ENCODE data around the gene ABCD2. TPM values are rescaled to one million over a fixed set of nuclear protein-coding genes. Genes with fewer than 3 reads are reported as not detected.
"Not testable (repeated sequence)": the region's sequence is repeated elsewhere in the genome, so short reads cannot be mapped to it uniquely, and the experiment has no call there.

Gene ABCD2
- 0.05 and 0.08 TPM in 2 replicates for total RNA-seq (2014; rRNA removed; shearing (Covaris generic))
- polyA plus RNA-seq (2015; cell fraction: cytosol; rRNA removed) = 0.02 and 0.05 TPM in 2 replicates
- polyA plus RNA-seq (2015; cell fraction: nucleus; rRNA removed) = 0.10 TPM in 1 of 2 replicates, not detected in the other

DNA sequence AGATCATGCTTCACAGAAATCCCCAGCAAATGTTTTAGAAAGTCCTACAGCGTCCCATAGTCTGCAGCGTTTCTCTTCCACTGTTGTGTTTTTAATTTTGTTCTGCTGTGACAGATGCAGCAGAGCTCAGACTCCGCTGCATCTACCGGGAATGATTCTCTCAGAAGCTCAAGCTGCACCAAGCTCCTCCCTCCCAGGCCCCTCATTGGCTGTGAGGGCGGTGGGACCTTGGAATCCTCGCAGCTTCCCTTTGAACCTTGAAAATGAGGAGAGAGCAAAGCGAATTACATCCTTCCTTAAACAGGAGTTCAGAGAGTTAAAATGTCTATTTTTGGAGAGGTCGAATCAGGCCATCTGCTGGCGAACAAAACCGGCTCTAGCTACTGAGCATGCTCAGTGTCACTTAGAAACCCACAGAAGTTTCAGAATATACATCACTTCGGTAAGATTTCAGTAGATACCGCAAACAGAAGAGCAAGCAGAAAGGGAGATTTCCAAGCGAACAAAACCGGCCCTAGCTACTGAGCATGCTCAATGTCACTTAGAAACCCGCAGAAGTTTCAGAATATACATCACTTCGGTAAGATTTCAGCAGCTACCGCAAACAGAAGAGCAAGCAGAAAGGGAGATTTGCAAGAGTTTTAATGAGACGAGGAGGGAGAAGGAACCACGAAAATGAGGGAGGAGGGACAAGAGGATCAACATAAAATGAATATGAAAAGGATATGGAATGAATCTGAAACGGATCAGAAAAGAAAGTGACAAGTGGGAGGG, at the start of gene ABCD2:
Gene ABCD2, minus strand, starts transcription at position 144 of the 774 bp plus-strand sequence. CDS start 188 bp downstream, outside the sequence.
- DNase-seq (ENCODE audit: low read depth, low spot score) = peak; percentile 80
- in situ Hi-C loops (cut with HindIII; ENCODE audit: low pct_unique_long_range_greater_than_20kb, low sequenced_read_pairs) = no loop called here

DNA sequence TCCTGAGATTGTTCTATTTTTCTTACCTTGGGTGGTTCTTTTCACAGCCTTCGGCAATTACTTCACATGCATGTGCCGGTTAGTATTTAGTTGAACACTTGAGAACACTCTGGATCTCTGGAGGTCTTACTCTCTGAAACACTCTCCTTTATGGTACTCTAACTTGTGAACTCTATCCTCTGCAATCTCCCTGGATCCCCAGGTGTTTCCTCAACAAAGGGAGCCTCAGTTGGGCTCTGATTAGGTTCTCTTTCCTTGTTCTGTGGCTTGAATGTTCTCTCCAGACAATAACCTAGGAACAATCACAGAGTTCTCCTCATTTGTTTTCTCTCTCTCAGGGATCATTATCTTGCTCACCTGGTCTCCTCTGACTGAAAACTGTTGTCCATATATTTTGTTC, 40.5 kb upstream of the ABCD2 start:
- in situ Hi-C loops (cut with HindIII; ENCODE audit: low pct_unique_long_range_greater_than_20kb, low sequenced_read_pairs) = no loop called here
- DNase-seq (ENCODE audit: low read depth, low spot score) = no peak

DNA sequence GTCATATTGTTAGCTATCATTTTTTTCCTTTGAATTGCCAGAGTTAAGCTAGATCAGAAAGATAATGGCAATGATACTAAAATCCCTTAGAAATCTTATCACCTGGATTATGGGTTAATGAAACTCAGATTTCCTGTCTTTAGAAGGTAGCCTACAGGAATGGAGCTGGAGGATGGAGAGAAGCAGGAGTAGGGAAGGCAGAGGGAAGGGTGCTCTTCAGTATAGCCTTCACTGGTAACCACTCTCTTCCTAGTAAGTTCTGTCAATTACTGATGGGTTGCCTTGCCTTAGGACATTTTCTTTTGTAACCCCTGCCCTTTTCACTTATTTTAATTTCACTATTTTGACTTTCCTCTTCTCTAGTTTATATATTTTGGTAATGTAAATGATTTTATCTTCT, 27.8 kb upstream of the ABCD2 start:
- DNase-seq (ENCODE audit: low read depth, low spot score) = no peak
- in situ Hi-C loops (cut with HindIII; ENCODE audit: low pct_unique_long_range_greater_than_20kb, low sequenced_read_pairs) = no loop called here

DNA sequence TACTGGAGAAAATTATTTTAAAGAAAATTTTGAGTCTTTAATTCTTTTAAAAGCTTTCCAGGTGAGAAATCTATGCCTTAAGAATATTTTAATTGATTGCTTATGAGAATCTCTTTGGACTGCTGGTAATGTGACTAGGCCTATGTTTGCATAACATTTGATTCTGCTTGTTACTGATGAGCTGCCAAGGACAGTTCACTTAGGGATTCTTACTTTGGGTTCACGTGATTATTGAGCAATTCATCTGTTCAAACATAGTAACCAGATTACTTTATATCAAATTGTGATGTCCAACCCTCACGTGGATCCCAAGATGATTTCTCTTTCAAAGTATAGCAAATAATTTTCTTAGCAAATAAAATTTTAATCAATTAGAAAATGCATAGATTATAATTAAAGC, 27.4 kb upstream of the ABCD2 start:
- in situ Hi-C loops (cut with HindIII; ENCODE audit: low pct_unique_long_range_greater_than_20kb, low sequenced_read_pairs) = no loop called here
- DNase-seq (ENCODE audit: low read depth, low spot score) = no peak

DNA sequence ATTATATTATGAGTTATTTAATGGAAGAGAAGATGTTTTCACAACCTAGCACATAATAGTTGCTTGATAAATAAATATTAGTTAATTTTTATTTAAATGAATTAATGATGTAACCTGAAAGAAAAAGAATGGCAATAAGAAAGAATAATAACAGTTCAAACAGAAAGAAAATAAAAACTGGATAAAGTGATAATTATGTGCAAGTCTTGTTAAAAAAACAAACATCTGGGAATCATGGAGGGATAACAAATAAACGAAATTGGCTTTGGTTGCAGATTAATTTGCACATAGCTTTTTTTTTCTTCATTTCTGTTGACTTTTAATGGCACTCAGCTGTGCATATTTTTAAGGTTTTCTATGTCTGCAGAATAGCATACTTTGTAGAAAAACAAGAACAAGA, 23.4 kb upstream of the ABCD2 start:
- DNase-seq (ENCODE audit: low read depth, low spot score) = no peak
- in situ Hi-C loops (cut with HindIII; ENCODE audit: low pct_unique_long_range_greater_than_20kb, low sequenced_read_pairs) = no loop called here

DNA sequence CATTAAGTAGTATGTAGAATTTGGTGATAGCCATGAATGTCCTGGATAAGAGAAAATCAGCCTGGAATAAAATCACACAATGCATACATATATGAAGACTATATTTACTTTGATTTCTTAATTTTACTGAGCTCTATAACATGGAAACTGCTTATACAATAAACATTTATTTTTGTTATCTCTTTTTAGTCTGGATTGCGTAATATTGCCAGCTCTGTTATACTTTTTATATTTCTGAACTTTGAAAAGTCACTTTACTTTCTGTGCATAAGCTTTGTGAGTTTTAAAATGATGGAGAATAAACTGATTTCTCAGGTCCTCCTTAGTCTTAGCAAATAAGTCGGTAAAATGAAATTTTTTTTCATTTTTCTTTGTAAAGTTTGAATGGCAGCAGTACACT, 19.2 kb upstream of the ABCD2 start:
- in situ Hi-C loops (cut with HindIII; ENCODE audit: low pct_unique_long_range_greater_than_20kb, low sequenced_read_pairs) = no loop called here
- DNase-seq (ENCODE audit: low read depth, low spot score) = no peak

DNA sequence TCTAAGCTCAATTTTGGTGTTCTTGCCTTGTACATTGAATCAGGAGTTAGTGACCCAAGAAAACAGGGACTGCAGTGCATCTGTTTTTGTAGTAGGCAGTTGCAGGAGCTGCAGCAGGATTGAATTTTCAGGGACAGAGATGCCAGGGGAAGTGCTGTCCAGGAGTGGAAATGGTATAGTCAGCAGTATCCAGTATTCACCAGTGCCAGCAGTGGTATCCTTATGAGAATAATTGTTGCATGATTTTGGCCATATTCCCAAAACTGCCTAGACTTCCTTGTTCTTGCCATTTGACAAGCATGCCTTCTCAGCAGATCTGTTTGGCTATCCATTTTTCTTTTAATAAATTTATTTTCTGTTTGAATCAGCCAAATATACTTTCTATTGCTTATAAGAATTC, 18.6 kb upstream of the ABCD2 start:
- DNase-seq (ENCODE audit: low read depth, low spot score) = no peak
- in situ Hi-C loops (cut with HindIII; ENCODE audit: low pct_unique_long_range_greater_than_20kb, low sequenced_read_pairs) = no loop called here

DNA sequence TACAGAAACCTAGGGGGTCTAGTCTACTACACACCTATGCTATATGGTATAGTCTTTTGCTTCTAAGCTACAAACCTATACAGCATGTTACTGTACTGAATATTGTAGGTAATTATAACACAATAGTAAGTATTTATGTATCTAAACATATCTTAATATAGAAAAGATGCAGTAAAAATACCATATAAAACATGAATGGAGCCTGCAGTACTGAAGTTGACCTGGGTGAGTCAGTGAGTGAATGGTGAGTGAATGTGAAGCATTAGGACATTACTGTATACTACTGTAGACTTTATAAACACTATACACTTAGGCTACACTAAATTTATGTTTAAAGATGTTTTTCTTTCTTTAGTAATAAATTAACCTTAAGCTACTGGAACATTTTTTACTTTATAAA, 13.1 kb upstream of the ABCD2 start:
- DNase-seq (ENCODE audit: low read depth, low spot score) = peak; percentile 10
- in situ Hi-C loops (cut with HindIII; ENCODE audit: low pct_unique_long_range_greater_than_20kb, low sequenced_read_pairs) = no loop called here

DNA sequence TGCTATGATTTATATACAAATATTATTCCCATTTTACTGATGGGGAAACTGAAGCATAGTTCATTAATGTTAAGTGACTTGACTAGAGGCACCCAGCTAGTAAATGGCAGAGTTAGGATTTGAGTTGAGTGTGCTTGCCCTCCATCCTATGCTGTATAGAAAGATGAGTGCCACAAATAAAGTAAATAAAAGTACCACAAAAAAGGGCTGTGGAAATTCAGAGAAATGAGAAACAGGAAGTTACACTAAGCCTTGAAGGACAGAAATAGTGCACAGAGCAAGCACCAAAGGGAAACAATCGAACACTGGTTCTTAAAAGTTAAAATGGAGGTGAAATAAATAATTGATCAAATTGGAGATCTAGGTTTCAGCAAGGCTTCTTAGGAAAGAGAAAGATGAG, 9.2 kb upstream of the ABCD2 start:
- in situ Hi-C loops (cut with HindIII; ENCODE audit: low pct_unique_long_range_greater_than_20kb, low sequenced_read_pairs) = no loop called here
- DNase-seq (ENCODE audit: low read depth, low spot score) = no peak

DNA sequence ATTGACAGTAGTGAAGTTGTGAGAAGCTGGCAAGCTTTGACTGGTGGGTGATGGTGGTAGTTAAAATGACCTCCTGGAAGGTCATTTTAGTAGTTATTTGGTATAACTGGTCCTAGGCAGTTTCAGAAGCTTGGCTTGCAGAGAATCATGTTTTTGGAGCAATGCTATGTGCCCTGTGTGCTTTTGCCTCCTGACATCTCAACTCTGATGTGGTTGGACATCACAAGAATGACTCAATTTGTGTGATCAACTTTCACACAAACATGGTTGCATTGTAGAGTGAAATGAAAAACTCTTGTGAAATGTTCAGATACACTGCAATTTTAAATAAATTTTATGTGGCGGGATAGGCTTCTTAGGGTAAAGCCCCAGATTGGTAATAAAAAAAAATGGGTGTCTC, 8.3 kb upstream of the ABCD2 start:
- in situ Hi-C loops (cut with HindIII; ENCODE audit: low pct_unique_long_range_greater_than_20kb, low sequenced_read_pairs) = no loop called here
- no peak for DNase-seq (ENCODE audit: low read depth, low spot score)

DNA sequence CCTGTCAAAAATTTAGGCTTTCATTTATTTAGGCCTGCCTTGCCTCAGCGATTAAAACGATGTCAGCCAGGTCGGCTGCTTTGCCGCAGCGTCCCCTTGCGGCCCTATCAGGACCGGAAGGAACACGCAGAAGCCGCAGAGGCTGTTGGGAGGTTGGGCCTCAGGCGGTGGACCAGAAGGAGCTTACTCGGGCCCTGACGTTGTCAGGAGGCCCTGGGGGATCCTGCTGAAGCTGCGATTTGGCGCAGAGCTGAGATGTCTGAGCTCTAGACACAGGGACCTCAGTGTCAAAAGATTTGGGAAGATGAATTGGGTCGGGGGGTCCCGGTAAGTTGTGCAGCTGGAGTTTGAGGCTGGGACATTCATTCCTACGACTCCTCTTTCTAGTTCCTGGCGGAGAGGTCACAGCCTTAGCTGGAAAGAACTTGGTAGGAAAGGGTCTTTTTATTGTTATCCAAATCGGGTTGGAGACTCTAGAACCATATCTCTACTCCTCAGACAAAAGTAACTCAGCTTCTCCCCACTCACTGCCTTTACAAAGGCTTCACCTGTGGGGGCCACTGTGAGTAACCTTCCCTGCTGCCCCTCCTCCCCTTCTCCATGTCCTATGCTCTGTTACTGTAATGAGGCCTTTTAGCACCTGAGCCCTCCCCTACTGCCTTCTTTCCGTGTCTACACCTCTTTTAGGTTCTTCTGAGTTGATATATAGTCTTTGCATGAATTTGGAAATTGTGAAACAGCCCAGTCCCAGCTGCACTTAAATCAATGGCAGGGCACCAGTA, 6.6 kb upstream of the ABCD2 start:
- in situ Hi-C loops (cut with HindIII; ENCODE audit: low pct_unique_long_range_greater_than_20kb, low sequenced_read_pairs) = no loop called here

DNA sequence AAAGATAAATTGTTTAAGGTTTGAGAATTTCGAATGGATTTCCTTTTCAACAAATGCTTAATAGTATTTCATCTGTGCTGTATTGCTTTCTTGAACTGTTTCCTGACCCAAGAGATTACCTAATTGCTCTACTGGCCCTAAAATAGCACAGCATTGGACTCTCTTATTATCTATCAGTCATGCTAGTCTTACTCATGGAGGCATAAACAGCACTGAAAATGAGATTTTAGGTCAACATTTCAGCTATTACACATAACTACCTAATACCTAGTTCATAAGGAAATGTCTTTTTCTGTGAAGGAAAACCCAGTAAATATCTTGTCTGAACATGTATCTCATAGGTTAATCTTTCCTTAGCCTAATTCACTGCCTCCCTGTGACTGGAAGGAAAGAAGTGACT, 4.3 kb upstream of the ABCD2 start:
- DNase-seq (ENCODE audit: low read depth, low spot score) = no peak
- in situ Hi-C loops (cut with HindIII; ENCODE audit: low pct_unique_long_range_greater_than_20kb, low sequenced_read_pairs) = no loop called here

More for the DNA sequence above, 6.6 kb upstream of the ABCD2 start:
- DNase-seq (ENCODE audit: low read depth, low spot score) = no peak

DNA sequence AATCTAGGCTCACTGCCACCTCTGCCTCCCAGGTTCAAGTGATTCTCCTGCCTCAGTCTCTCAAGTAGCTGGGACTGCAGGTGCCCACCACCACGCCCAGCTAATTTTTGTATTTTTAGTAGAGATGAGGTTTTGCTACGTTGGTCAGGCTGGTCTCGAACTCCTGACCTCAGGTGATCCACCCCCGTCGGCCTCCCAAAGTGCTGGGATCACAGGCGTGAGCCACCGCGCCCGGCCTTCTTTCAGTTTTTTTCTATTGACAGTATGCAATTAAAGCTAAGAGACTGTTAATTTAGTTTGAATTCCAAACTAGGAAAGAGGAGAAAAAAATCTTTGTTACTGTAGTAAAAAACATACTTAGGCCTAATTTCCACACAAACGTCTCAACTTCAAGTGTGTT, 3.6 kb upstream of the ABCD2 start:
- in situ Hi-C loops (cut with HindIII; ENCODE audit: low pct_unique_long_range_greater_than_20kb, low sequenced_read_pairs); DNase-seq (ENCODE audit: low read depth, low spot score): not testable (repeated sequence)

DNA sequence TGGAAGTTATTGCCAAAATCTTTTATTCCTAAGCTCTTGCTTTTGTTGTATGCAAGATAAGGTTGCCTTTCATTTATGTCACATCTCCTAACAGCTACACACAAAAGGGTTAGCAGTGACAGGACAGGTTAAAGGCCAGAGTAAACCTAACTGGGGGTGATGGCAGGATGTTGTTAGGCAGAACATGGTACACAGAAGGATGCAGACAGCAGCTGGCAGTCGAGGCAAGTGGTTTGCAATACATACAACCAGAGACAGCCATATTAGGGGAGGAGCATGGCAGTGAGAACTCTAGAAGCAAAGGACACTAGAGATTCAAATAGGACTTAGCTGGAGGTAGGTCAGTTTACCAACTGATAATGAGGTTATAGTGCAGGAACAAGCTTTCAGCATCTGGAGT, 2.7 kb upstream of the ABCD2 start:
- no peak for DNase-seq (ENCODE audit: low read depth, low spot score)
- in situ Hi-C loops (cut with HindIII; ENCODE audit: low pct_unique_long_range_greater_than_20kb, low sequenced_read_pairs) = no loop called here

DNA sequence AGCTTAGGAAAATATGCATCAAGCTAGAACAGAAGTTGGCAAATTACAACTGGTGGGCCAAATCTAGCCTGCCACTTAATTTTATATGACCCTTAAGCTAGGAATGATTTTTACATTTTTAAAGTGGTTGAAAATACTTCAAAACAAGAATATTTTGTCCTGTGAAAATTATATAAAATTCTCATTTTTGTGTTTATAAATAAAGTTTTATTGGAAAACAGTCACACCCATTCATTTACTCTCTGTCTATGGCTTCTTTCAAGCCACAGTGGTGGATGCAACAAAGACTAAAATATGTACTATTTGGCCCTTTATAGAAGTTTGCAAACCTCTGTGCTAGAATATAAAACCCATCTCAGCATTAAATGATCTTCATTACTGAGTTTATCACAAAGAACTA, 2.1 kb upstream of the ABCD2 start:
- in situ Hi-C loops (cut with HindIII; ENCODE audit: low pct_unique_long_range_greater_than_20kb, low sequenced_read_pairs) = no loop called here

DNA sequence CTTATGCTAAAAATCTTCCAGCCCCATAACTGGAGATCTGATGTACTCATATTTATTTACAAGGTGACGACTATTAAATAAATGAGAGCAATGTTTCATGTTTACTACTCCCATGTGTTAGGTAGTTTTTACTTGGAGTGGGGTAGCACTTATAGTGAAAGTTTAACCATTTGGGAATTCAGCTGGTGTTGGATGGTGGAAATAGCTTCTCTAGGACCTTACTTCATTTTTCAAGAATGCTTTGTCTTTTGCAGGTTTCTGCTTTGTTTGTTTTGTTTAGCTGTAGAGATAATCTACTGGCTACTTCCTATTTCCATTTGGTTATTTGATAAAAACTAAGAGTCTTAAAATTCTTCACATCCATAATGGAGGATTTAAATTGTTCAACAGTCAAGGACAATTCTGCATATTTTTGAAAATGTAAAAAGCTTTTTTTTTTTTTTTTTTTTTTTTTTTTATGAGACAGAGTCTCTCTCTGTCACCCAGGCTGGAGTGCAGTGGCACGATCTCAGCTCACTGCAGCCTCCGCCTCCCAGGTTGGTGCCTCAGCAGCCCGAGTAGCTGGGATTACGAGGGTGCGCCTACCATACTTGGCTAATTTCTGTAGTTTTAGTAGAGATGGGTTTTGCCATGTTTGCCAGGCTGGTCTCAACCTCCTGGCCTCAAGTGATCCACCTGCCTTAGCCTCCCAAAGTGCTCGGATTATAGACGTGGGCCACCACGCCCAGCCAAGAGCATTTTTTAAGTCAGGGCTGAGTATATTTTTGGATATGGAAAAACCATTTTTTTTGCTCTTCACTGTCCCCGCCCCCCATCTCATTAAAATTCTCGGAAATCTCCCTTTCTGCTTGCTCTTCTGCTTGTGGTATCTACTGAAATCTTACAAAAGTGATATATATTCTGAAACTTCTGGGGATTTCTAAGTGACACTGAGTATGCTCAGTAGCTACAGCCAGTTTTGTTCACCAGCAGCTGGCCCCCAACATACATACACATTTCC, 1.4 kb upstream of the ABCD2 start:
- no peak for DNase-seq (ENCODE audit: low read depth, low spot score)
- in situ Hi-C loops (cut with HindIII; ENCODE audit: low pct_unique_long_range_greater_than_20kb, low sequenced_read_pairs) = no loop called here

More for the DNA sequence above, 2.1 kb upstream of the ABCD2 start:
- no peak for DNase-seq (ENCODE audit: low read depth, low spot score)

DNA sequence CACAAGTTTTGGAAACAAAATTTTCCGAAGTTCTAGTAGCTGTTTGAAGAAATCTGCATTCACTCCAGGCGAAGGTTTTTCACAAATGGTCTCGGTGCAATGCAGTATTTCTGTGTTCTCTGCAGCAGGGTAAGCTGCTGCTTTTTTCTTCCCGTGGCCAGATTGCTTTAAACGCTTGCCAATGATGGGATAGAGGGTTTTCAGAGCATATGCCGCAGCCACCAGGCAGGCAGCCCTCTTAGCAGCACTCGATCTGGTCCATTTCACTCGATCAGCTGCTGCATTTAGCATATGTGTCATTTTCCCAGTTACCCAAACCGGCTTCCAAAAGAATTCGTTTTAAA, 315 bp downstream of the ABCD2 start:
- in situ Hi-C loops (cut with HindIII; ENCODE audit: low pct_unique_long_range_greater_than_20kb, low sequenced_read_pairs) = no loop called here
- no peak for DNase-seq (ENCODE audit: low read depth, low spot score)

DNA sequence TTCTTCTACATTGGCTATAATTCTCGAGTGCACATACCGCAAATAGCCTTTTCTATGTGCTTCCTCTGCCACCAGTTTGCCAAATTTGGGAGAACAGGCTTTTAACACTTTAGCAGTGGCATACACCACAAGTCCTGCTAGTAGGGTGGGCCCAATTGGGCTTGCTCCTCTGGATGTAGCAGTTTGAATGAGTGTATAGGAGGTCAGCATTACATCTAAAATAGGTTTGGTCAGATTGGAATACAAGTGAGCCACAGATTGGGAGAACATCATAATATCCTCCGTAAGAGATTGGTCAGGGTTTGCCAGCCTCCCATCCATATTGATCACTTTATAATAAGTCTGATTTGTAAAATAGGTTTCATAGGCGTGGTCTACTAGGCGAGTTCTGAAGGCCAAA, 902 bp downstream of the ABCD2 start:
- no peak for DNase-seq (ENCODE audit: low read depth, low spot score)
- in situ Hi-C loops (cut with HindIII; ENCODE audit: low pct_unique_long_range_greater_than_20kb, low sequenced_read_pairs) = no loop called here

Data from SK-MEL-5 (cell line).